AG09309 (cell line): ENCODE results near the gene EPN2.
"Not testable (repeated sequence)": the region's sequence is repeated elsewhere in the genome, so short reads cannot be mapped to it uniquely, and the experiment has no call there.

Source experiments
- DNase-seq: peaks from one replicate; pipeline ENCODE4 v3.0.0-alpha.2; 2010; ENCODE audit warnings: low read depth
- H3K4me3 ChIP-seq: 2 replicates; pipeline ENCODE4 v1.5.1; 2011; ENCODE audit warnings: mild to moderate bottlenecking, low read depth, low read length, moderate library complexity; ENCODE audit not compliant: control insufficient read depth
- CTCF ChIP-seq: IDR thresholded peaks from 2 replicates; pipeline ENCODE4 v1.5.1; 2011; ENCODE audit warnings: mild to moderate bottlenecking, low read depth, low read length, inconsistent platforms; ENCODE audit not compliant: insufficient read depth, control insufficient read depth; ENCODE audit errors: missing control alignments

Gene EPN2

GRCh38 chr17:19348081-19348650, 111.0 kb downstream of the EPN2 start:
- no peak for DNase-seq
- TF ChIP-seq CTCF: no peak
- no peak overlapping the region for H3K4me3 ChIP-seq

GRCh38 chr17:19348806-19349205, 111.6 kb downstream of the EPN2 start:
- DNase-seq: no peak
- TF ChIP-seq CTCF: no peak
- no peak overlapping the region for H3K4me3 ChIP-seq

- not testable (repeated sequence) for H3K4me3 ChIP-seq, DNase-seq
Measured at GRCh38 chr17:19353401-19353800, 116.2 kb downstream of the EPN2 start.

GRCh38 chr17:19354748-19355147, 117.6 kb downstream of the EPN2 start:
- DNase-seq: no peak
- no peak for TF ChIP-seq CTCF
- H3K4me3 ChIP-seq: no peak overlapping the region

- TF ChIP-seq CTCF: no peak
- no peak overlapping the region for H3K4me3 ChIP-seq
- DNase-seq: no peak
Measured at GRCh38 chr17:19357351-19357750, 120.2 kb downstream of the EPN2 start.

- no peak for DNase-seq
- no peak overlapping the region for H3K4me3 ChIP-seq
- no peak for TF ChIP-seq CTCF
Measured at GRCh38 chr17:19357761-19358160, 120.6 kb downstream of the EPN2 start.

- no peak for TF ChIP-seq CTCF
- no peak overlapping the region for H3K4me3 ChIP-seq
- DNase-seq: no peak
Measured at GRCh38 chr17:19359151-19359550, 122.0 kb downstream of the EPN2 start.
